ENCODE measurements around the gene NELL2.

Gene NELL2

DNA sequence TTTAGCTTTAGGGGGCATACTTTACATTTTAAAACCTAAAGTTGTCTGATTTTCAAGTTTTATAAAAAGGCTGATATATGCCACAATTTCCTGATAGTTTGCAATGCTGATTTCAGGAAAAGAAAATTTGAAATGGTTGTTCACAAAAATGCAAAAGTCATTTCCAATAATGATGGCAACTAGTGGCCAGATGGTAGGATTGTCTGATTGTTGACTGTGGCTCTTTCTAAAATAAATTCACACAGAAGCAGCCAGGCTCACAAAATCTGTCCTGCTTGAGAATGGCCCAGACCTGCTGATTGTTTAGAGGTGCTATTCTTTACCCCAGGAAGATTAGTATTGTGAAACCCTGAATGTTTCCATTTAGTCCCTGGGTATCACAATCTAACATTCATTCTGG, 220.3 kb downstream of the NELL2 start:
- TF ChIP-seq, protein P1, sequence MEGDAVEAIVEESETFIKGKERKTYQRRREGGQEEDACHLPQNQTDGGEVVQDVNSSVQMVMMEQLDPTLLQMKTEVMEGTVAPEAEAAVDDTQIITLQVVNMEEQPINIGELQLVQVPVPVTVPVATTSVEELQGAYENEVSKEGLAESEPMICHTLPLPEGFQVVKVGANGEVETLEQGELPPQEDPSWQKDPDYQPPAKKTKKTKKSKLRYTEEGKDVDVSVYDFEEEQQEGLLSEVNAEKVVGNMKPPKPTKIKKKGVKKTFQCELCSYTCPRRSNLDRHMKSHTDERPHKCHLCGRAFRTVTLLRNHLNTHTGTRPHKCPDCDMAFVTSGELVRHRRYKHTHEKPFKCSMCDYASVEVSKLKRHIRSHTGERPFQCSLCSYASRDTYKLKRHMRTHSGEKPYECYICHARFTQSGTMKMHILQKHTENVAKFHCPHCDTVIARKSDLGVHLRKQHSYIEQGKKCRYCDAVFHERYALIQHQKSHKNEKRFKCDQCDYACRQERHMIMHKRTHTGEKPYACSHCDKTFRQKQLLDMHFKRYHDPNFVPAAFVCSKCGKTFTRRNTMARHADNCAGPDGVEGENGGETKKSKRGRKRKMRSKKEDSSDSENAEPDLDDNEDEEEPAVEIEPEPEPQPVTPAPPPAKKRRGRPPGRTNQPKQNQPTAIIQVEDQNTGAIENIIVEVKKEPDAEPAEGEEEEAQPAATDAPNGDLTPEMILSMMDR (IDR thresholded peaks at IDR 0.05; ENCODE audit: poor library complexity, severe bottlenecking) = no peak
- no peak for DNase-seq (ENCODE audit: low spot score)
- Histone ChIP-seq H3K27me3 (ENCODE audit: insufficient read depth, poor library complexity, severe bottlenecking) (no peaks in the 10 kb centered on the region), H3K9me3 (ENCODE audit: severe bottlenecking) (no peaks in the 10 kb centered on the region), H3K4me1 (ENCODE audit: insufficient read depth, poor library complexity, severe bottlenecking) (no peaks in the 10 kb centered on the region), H3K4me3 (ENCODE audit: severe bottlenecking) (no peak overlapping the region), H3K27ac (ENCODE audit: poor library complexity, severe bottlenecking) (no peak overlapping the region), H3K36me3 (ENCODE audit: low read depth) (no peaks in the 10 kb centered on the region)
- ATAC-seq (ENCODE audit: low read depth) = no peak

- TF ChIP-seq, protein P1 (IDR thresholded peaks at IDR 0.05; ENCODE audit: poor library complexity, severe bottlenecking) = no peak
- ATAC-seq (ENCODE audit: low read depth) = no peak
- no peaks in the 10 kb centered on the region for H3K36me3 ChIP-seq (ENCODE audit: low read depth)
- H3K27ac ChIP-seq (ENCODE audit: poor library complexity, severe bottlenecking) = no peak overlapping the region
- H3K4me1 ChIP-seq (ENCODE audit: insufficient read depth, poor library complexity, severe bottlenecking) = no peaks in the 10 kb centered on the region
- no peak for DNase-seq (ENCODE audit: low spot score)
- H3K9me3 ChIP-seq (ENCODE audit: severe bottlenecking) = no peaks in the 10 kb centered on the region
- H3K4me3 ChIP-seq (ENCODE audit: severe bottlenecking) = no peak overlapping the region
- no peaks in the 10 kb centered on the region for H3K27me3 ChIP-seq (ENCODE audit: insufficient read depth, poor library complexity, severe bottlenecking)
Measured at GRCh38 chr12:44654646-44655639, 221.2 kb downstream of the NELL2 start.

GRCh38 chr12:44653861-44654527, 222.1 kb downstream of the NELL2 start:
- TF ChIP-seq, protein P1 (IDR thresholded peaks at IDR 0.05; ENCODE audit: poor library complexity, severe bottlenecking) = no peak
- Histone ChIP-seq H3K27me3 (ENCODE audit: insufficient read depth, poor library complexity, severe bottlenecking) (no peaks in the 10 kb centered on the region), H3K36me3 (ENCODE audit: low read depth) (no peaks in the 10 kb centered on the region), H3K4me3 (ENCODE audit: severe bottlenecking) (no peak overlapping the region), H3K9me3 (ENCODE audit: severe bottlenecking) (no peaks in the 10 kb centered on the region), H3K27ac (ENCODE audit: poor library complexity, severe bottlenecking) (no peak overlapping the region), H3K4me1 (ENCODE audit: insufficient read depth, poor library complexity, severe bottlenecking) (no peaks in the 10 kb centered on the region)
- ATAC-seq (ENCODE audit: low read depth) = no peak
- no peak for DNase-seq (ENCODE audit: low spot score)

- TF ChIP-seq, protein P1 (IDR thresholded peaks at IDR 0.05; ENCODE audit: poor library complexity, severe bottlenecking) = no peak
- Histone ChIP-seq H3K27ac (ENCODE audit: poor library complexity, severe bottlenecking) (no peak overlapping the region), H3K27me3 (ENCODE audit: insufficient read depth, poor library complexity, severe bottlenecking) (peaks cover 4% of the 10 kb centered on the region), H3K36me3 (ENCODE audit: low read depth) (no peaks in the 10 kb centered on the region), H3K9me3 (ENCODE audit: severe bottlenecking) (no peaks in the 10 kb centered on the region), H3K4me3 (ENCODE audit: severe bottlenecking) (no peak overlapping the region), H3K4me1 (ENCODE audit: insufficient read depth, poor library complexity, severe bottlenecking) (no peaks in the 10 kb centered on the region)
- ATAC-seq (ENCODE audit: low read depth) (no peak), DNase-seq (ENCODE audit: low spot score) (no peak)
Measured at GRCh38 chr12:44649693-44650092, 226.4 kb downstream of the NELL2 start.
